Fibroblast of lung (primary cell): ENCODE data around the gene CELSR3. TPM values are rescaled to one million over a fixed set of nuclear protein-coding genes. Genes with fewer than 3 reads are reported as not detected.

Experiments
- DNase-seq, 2 donors: peaks; one replicate each; pipeline versions ENCODE4 v3.0.0 to v3.0.0-alpha.2; 2010; ENCODE audit warnings: low read depth in 2 of 2
- H2AFZ ChIP-seq: 2 replicates; pipeline ENCODE4 v1.5.1; 2012; ENCODE audit warnings: low read length, control low read depth, inconsistent platforms
- H3K27ac ChIP-seq: 2 replicates; pipeline ENCODE4 v1.5.1; 2011; ENCODE audit warnings: low read length, control low read depth; ENCODE audit not compliant: insufficient read depth
- H3K27me3 ChIP-seq: 2 replicates; pipeline ENCODE4 v1.5.1; 2011; ENCODE audit warnings: mild to moderate bottlenecking, low read length; ENCODE audit not compliant: control insufficient read depth, insufficient read depth
- H3K36me3 ChIP-seq: 2 replicates; pipeline ENCODE4 v1.5.1; 2011; ENCODE audit warnings: low read length; ENCODE audit not compliant: control insufficient read depth, insufficient read depth
- H3K4me1 ChIP-seq: 2 replicates; pipeline ENCODE4 v1.5.1; 2011; ENCODE audit warnings: low read length; ENCODE audit not compliant: control insufficient read depth, insufficient read depth; ENCODE audit errors: extremely low read depth
- H3K4me2 ChIP-seq: 2 replicates; pipeline ENCODE4 v1.5.1; 2011; ENCODE audit warnings: low read length, control low read depth; ENCODE audit not compliant: insufficient read depth; ENCODE audit errors: extremely low read depth
- H3K4me3 ChIP-seq, 4 experiments: fragments of 200-600 bp in 1 of 4; sonication (generic) in 1 of 4; replicated peaks in 1 of 4; 2 replicates each; pipeline ENCODE4 v1.5.1; 2011 to 2016; ENCODE audit warnings: low read length in 4 of 4, low read depth in 3 of 4, mild to moderate bottlenecking in 3 of 4, control low read depth in 2 of 4, inconsistent platforms in 1 of 4, mixed read lengths in 1 of 4; ENCODE audit not compliant: insufficient read depth in 1 of 4; ENCODE audit errors: control extremely low read depth in 1 of 4
- H3K79me2 ChIP-seq: 2 replicates; pipeline ENCODE4 v1.5.1; 2012; ENCODE audit warnings: mild to moderate bottlenecking, low read length, inconsistent platforms; ENCODE audit not compliant: control insufficient read depth, insufficient read depth
- H3K9ac ChIP-seq: 2 replicates; pipeline ENCODE4 v1.5.1; 2011; ENCODE audit warnings: mild to moderate bottlenecking, low read length, control low read depth; ENCODE audit not compliant: insufficient read depth
- H3K9me3 ChIP-seq: 2 replicates; pipeline ENCODE4 v1.5.1; 2012; ENCODE audit warnings: low read depth, low read length; ENCODE audit not compliant: control insufficient read depth, insufficient read depth
- H4K20me1 ChIP-seq: 2 replicates; pipeline ENCODE4 v1.5.1; 2011; ENCODE audit warnings: low read length; ENCODE audit not compliant: control insufficient read depth, insufficient read depth; ENCODE audit errors: extremely low read depth
- EZH2 ChIP-seq: IDR thresholded peaks from 2 replicates; pipeline ENCODE4 v1.5.1; 2012; ENCODE audit warnings: low read length, control low read depth, mild to moderate bottlenecking; ENCODE audit errors: missing control alignments
- polyA plus RNA-seq, 2 donors: library from polyadenylated mRNA; depleted of rRNA in 1 of 2; stranded (reverse) in 1 of 2; unstranded in 1 of 2; fragments of >200 nt; gene quantifications; 2 replicates each; pipeline ENCODE4 v1.2.1, GENCODE V29; 2011 to 2012; ENCODE audit warnings: missing spikeins in 1 of 2
- total RNA-seq: library from RNA; depleted of rRNA; stranded (reverse); fragments of >200 nt; gene quantifications from 2 replicates; pipeline ENCODE4 v1.2.1, GENCODE V29; 2014
- TF ChIP-seq, protein P1 (sequence below), 2 donors: IDR thresholded peaks in 1 of 2; conservative IDR thresholded peaks in 1 of 2; 1 replicate in 1 of 2; 2 replicates in 1 of 2; pipeline ENCODE4 v1.5.1; 2011 to 2012; ENCODE audit warnings: low read length in 2 of 2, control low read depth in 1 of 2, inconsistent platforms in 1 of 2, low read depth in 1 of 2, mild to moderate bottlenecking in 1 of 2

CELSR3 gene
- total and polyA plus RNA-seq, 2 donors (not counting 1 experiment from before 2014, with no cell fraction given) = 0.44 to 2.1 TPM

DNA sequence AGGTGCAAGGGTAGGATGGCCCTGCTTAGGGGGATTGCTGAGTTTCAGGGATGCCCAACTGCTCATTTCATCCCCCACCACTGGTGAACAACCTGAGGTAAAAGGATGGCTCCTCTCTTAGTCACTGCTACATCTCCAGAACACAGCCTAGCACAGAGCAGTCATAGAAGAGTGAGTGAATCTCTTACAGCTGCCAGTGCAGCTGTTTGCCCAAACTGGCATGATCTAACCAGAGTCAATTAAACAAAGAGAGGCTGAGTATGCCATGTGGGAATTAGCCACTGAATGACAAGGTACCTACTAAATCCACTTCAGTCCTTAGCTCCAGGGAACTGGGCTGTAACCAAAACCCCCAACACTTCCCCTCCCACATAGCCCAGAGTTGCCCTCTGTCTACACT lies 29.9 kb upstream of the CELSR3 start:
- peaks cover 21% of the 10 kb centered on the region for H3K4me1 ChIP-seq
- no peaks in the 10 kb centered on the region for H3K27me3 ChIP-seq
- no peak overlapping the region for H3K9ac ChIP-seq
- peaks cover 44% of the 10 kb centered on the region for H3K79me2 ChIP-seq
- peaks cover 40% of the 10 kb centered on the region for H3K36me3 ChIP-seq
- no peak overlapping the region for H3K4me3 ChIP-seq
- no peaks in the 10 kb centered on the region for H3K9me3 ChIP-seq
- H2AFZ ChIP-seq = no peak overlapping the region
- TF ChIP-seq EZH2 = no peak
- TF ChIP-seq, protein P1, sequence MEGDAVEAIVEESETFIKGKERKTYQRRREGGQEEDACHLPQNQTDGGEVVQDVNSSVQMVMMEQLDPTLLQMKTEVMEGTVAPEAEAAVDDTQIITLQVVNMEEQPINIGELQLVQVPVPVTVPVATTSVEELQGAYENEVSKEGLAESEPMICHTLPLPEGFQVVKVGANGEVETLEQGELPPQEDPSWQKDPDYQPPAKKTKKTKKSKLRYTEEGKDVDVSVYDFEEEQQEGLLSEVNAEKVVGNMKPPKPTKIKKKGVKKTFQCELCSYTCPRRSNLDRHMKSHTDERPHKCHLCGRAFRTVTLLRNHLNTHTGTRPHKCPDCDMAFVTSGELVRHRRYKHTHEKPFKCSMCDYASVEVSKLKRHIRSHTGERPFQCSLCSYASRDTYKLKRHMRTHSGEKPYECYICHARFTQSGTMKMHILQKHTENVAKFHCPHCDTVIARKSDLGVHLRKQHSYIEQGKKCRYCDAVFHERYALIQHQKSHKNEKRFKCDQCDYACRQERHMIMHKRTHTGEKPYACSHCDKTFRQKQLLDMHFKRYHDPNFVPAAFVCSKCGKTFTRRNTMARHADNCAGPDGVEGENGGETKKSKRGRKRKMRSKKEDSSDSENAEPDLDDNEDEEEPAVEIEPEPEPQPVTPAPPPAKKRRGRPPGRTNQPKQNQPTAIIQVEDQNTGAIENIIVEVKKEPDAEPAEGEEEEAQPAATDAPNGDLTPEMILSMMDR (conservative IDR thresholded peaks at IDR 0.05 in 1 of 2, IDR thresholded peaks at IDR 0.05 in 1 of 2; ENCODE audit: low read depth in 1 of 2, low read length in 2 of 2) = no peak
- DNase-seq = no peak
- H4K20me1 ChIP-seq = no peaks in the 10 kb centered on the region
- H3K4me2 ChIP-seq = peak overlapping the region; percentile 8
- no peak overlapping the region for H3K27ac ChIP-seq

DNA sequence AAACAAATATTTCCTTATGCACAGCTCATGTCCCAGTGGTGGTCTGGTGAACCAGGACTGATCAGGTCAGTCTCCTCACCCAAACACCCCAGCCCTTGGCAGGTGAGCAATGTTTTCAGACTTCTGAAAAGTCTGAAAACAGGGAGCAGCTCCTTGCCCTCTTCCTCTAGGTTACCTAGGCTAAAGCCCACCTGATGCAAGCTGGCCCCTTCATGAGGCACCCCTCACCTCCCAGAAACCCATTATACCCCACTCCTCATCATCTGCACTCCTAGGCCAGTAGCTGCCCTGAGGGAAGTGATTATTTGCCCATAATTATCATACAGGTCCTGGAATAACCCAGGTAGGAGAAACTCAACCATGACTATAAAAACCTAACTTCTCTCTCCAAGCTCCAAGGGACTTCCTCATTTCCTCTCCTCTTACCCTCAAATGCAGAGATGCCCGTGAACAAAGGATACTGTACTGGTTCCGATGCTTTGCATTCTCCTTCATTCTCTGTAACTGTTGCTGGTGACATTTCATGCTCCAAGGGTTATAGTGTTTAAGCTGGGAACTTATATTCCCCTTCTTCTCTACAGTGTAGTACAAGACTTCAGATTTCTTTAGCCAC lies 28.3 kb upstream of the CELSR3 start:
- no peak overlapping the region for H3K27ac ChIP-seq
- no peaks in the 10 kb centered on the region for H3K27me3 ChIP-seq
- TF ChIP-seq, protein P1 (conservative IDR thresholded peaks at IDR 0.05 in 1 of 2, IDR thresholded peaks at IDR 0.05 in 1 of 2; ENCODE audit: low read depth in 1 of 2, low read length in 2 of 2) = no peak
- no peak for TF ChIP-seq EZH2
- no peak overlapping the region for H3K9ac ChIP-seq
- no peaks in the 10 kb centered on the region for H3K9me3 ChIP-seq
- no peaks in the 10 kb centered on the region for H4K20me1 ChIP-seq
- peaks cover 31% of the 10 kb centered on the region for H3K79me2 ChIP-seq
- H3K4me2 ChIP-seq = no peak overlapping the region
- H3K36me3 ChIP-seq = peaks cover 40% of the 10 kb centered on the region
- no peak for DNase-seq
- no peak overlapping the region for H3K4me3 ChIP-seq
- no peak overlapping the region for H2AFZ ChIP-seq
- H3K4me1 ChIP-seq = peaks cover 25% of the 10 kb centered on the region

DNA sequence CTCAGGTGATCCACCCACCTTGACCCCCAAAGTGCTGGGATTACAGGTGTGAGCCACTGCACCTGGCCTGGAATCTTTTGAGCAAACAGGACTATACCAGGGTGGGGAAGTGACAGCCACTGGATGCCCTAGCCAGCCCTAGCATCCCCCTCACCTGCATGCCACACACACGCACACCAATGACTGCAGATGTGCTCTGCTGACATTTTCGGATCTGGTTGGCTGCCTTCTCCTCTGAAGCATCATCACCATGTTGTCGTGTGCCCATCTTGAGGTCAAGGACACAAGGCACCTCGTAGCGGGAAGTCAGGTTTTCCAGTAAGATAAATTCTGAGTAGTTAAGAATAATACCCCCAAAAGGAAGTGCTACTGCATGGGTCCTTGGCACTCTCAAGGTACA lies 26.7 kb upstream of the CELSR3 start:
- peaks cover 35% of the 10 kb centered on the region for H3K36me3 ChIP-seq
- H3K27me3 ChIP-seq = no peaks in the 10 kb centered on the region
- no peaks in the 10 kb centered on the region for H3K9me3 ChIP-seq
- TF ChIP-seq EZH2 = no peak
- TF ChIP-seq, protein P1 (conservative IDR thresholded peaks at IDR 0.05 in 1 of 2, IDR thresholded peaks at IDR 0.05 in 1 of 2; ENCODE audit: low read depth in 1 of 2, low read length in 2 of 2) = no peak
- H3K79me2 ChIP-seq = peaks cover 33% of the 10 kb centered on the region
- no peak overlapping the region for H3K4me3 ChIP-seq
- no peak overlapping the region for H3K27ac ChIP-seq
- no peak overlapping the region for H2AFZ ChIP-seq
- H3K4me2 ChIP-seq = no peak overlapping the region
- H3K9ac ChIP-seq = no peak overlapping the region
- no peak for DNase-seq
- H4K20me1 ChIP-seq = no peaks in the 10 kb centered on the region
- H3K4me1 ChIP-seq = peaks cover 17% of the 10 kb centered on the region
